Loucy (cell line): Measurements from ENCODE around the gene PIGZ.

Experiments used
- CTCF ChIP-seq: fragments of 200-600 bp; sonication (generic); conservative IDR thresholded peaks from 2 replicates; pipeline ENCODE4 v1.5.1; 2014; ENCODE audit warnings: mild to moderate bottlenecking, antibody characterized with exemption, low read length
- EZH2phosphoT487 ChIP-seq: fragments of 200-600 bp; IDR thresholded peaks from 2 replicates; pipeline ENCODE4 v1.6.1; 2018; ENCODE audit warnings: antibody characterized with exemption, mild to moderate bottlenecking, moderate library complexity, borderline replicate concordance

GRCh38 chr3:196991581-196992460 is 23.2 kb upstream of the PIGZ start:
- TF ChIP-seq CTCF = no peak
- no peak for TF ChIP-seq EZH2phosphoT487
